GM12875 (cell line): ENCODE data around the gene SPSB1.

Experiments
- H3K4me3 ChIP-seq: one replicate; pipeline ENCODE4 v1.5.1; 2011; ENCODE audit warnings: low read depth, low read length, control low read depth
- TF ChIP-seq, protein P1 (sequence below): IDR thresholded peaks from 2 replicates; pipeline ENCODE4 v1.5.1; 2011; ENCODE audit warnings: low read depth, mild to moderate bottlenecking, control low read depth, inconsistent platforms, low read length, moderate library complexity, borderline replicate concordance; ENCODE audit not compliant: insufficient read depth

SPSB1 gene

DNA sequence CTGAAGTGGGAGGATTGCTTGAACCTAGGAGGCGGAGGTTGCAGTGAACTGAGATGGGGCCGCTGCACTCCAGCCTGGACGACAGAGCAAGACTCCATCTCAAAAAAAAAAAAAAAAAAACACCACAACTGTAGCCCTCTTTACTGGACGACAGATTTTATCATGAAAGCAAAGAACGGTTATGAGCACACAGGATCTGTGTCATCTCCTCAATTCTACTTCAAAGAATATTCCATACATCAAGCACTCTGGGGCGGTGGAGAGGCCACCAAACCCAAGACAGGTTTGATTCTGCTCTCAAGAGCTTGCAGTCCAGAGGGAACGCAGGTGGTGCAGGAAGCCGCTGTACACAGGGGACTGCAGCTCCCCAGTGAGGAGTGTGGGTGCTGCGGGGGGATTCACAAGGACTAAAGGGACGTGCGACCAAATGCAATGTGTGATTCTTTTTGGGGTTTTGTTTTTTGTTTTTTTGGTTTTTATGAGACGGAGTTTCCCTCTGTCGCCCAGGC lies 110.1 kb downstream of the SPSB1 start:
- TF ChIP-seq, protein P1, sequence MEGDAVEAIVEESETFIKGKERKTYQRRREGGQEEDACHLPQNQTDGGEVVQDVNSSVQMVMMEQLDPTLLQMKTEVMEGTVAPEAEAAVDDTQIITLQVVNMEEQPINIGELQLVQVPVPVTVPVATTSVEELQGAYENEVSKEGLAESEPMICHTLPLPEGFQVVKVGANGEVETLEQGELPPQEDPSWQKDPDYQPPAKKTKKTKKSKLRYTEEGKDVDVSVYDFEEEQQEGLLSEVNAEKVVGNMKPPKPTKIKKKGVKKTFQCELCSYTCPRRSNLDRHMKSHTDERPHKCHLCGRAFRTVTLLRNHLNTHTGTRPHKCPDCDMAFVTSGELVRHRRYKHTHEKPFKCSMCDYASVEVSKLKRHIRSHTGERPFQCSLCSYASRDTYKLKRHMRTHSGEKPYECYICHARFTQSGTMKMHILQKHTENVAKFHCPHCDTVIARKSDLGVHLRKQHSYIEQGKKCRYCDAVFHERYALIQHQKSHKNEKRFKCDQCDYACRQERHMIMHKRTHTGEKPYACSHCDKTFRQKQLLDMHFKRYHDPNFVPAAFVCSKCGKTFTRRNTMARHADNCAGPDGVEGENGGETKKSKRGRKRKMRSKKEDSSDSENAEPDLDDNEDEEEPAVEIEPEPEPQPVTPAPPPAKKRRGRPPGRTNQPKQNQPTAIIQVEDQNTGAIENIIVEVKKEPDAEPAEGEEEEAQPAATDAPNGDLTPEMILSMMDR: no peak

DNA sequence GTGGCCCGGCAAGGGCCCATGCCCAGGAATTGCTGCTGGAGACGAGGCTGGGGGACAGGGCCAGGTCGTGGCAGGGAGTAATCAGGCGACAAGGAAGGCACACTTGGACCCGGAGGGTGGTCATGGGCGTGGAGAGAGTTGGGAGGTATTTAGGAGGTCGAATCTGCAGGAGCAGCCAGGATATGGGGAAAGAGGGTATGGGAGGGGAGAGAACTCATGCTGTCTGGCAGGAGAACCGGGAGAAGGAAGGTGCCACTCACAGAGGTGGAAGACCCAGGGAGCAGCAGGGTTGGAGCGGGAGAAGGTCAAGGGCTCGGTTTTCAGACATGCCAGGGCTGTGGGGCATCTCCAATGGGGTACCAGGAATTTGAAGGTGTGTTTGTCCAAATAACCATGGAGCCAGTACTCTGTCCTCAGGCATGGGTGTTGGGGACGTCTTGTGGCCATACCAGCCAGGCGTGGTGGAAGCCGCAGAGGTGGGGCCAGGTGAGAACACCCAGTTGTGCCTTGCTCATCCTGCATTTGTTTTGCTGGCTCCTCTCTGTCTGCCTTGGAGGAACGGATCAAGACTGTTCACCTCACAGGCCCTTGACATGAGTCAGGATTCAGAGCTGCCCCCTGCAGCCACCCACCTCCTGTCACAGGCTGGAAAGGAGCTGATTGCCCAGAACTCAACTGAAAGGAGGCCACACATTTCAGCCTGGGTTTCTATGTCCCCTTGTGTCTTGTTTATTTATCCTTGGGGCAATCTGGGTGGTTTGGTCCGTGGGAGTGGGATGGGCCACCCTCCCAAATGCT lies 111.6 kb downstream of the SPSB1 start:
- TF ChIP-seq, protein P1: no peak
- no peak overlapping the region for H3K4me3 ChIP-seq

More for the DNA sequence above, 110.1 kb downstream of the SPSB1 start:
- H3K4me3 ChIP-seq: no peak overlapping the region

DNA sequence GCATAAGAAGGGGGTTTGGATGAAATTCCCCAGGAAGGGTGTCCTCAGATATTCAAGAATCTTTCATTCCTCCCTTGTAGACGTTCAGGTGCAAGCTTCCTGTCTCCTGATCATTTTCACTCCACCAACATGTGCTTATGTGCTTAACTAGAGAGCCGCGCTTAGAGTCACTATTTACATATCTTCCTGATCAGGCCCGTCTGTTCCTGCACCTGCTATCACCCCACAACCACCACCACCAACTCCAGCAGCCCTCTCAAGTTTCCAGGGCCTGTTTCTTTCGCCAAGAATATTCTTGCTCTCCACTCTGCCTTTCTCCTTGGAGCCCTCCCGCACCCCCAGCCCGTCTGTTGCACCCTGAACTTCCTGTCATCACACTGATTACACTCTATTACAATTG lies 113.4 kb downstream of the SPSB1 start:
- no peak overlapping the region for H3K4me3 ChIP-seq
- TF ChIP-seq, protein P1: no peak

DNA sequence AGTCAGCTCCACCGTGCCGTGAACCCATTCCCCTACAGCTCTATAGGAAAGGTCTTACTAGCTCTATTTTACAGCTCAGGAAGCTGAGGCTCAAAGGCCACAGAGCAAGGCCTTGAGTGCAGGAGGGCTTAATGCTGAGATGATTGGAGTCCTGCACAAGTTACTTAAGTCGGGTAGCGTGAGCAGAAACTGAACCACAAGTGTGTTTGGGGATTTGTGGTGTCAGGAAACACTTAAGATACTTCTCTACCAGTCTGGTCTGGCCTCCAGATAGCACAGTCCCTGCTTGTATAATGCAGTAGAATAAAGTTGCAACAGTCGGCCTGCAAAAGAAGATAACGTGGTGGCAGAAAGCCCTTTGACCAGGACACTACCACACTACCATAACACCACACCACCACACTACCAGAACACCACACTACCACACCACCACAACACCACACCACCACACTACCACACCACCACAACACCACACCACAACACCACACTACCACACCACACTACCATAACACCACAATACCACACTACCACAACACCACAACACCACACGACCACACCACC lies 118.1 kb downstream of the SPSB1 start:
- TF ChIP-seq, protein P1: no peak
- H3K4me3 ChIP-seq: no peak overlapping the region

DNA sequence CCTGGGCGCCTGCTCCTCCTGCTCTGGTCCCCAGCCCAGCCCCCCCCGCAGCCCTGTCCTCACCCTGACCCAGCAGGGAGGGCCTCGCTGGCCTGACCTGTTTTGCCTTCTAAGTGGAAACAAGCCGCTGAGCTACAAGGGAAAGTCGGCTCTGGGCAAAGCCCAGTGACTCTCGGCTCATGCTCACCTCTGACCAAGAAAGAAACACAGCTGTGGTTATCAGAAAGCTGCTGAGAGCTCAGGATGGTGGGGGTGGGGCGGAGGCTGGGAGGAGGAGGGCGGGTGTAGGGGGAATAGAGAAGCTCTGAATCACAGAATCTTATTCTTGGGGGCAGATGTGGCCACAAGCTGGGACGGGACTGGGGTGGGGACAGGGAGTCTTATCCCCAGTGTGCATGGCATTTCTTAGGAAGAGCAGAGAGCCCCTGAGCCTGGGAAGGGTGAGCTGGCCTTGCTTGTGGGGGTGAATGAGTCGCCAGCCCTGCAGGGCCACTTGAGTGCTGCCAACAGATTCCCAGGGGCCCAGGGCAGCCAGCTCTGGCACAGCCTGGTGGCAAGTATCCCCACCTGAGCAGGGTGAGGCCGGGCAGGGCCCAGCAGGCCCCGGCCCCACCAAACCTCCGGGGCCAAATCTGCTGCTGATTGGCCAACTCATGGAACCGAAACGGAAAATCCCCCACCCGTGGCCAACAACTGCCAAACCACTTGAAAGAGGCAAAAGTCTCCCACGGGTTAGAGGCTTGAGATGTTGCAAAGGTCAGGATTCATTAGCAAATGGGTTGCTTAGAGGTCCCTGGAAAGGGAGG lies 120.6 kb downstream of the SPSB1 start:
- TF ChIP-seq, protein P1: no peak
- peak overlapping the region; percentile 42 for H3K4me3 ChIP-seq

DNA sequence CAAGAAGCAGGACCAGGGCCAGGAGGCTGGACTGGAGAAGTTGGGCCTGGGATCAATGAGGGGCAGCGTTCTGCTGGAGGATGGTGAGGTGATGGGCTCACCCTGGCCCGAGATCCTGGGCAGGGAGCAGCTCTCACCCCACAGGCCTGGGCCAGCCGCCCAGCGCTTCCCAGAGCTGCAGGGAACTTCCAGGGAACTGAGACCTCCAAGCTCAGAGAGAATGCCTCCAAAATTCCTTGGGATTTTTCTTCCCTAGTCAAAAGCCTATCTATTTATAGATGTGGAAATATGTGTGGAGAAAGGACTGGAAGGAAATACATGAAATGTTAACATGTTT lies 121.2 kb downstream of the SPSB1 start:
- H3K4me3 ChIP-seq: peak overlapping the region; percentile 5
- TF ChIP-seq, protein P1: no peak
